Fibroblast of the aortic adventitia (primary cell): ENCODE data around the gene BMP2. TPM values are rescaled to one million over a fixed set of nuclear protein-coding genes. Genes with fewer than 3 reads are reported as not detected.

Source experiments
- DNase-seq: peaks from one replicate; pipeline ENCODE4 v3.0.0-alpha.2; 2010; ENCODE audit warnings: low read depth
- H3K4me3 ChIP-seq: 2 replicates; pipeline ENCODE4 v1.5.1; 2011; ENCODE audit warnings: low read depth, mild to moderate bottlenecking, control low read depth, low read length, moderate library complexity
- CTCF ChIP-seq: IDR thresholded peaks from 2 replicates; pipeline ENCODE4 v1.5.1; 2011; ENCODE audit warnings: mild to moderate bottlenecking, low read length, control low read depth, inconsistent platforms; ENCODE audit not compliant: insufficient read depth
- total RNA-seq: library from RNA; depleted of rRNA; stranded (reverse); fragments of >200 nt; gene quantifications from 2 replicates; pipeline ENCODE4 v1.2.3, GENCODE V29; 2012; ENCODE audit warnings: low replicate concordance

Gene BMP2
- total RNA-seq, 1 donor: 10.6 TPM

- no peak overlapping the region for H3K4me3 ChIP-seq
- TF ChIP-seq CTCF: no peak
- DNase-seq: no peak
Measured at GRCh38 chr20:6766433-6766832, 1.1 kb upstream of the BMP2 start.

- DNase-seq: no peak
- TF ChIP-seq CTCF: no peak
- peak overlapping the region; percentile 86 for H3K4me3 ChIP-seq
Measured at GRCh38 chr20:6767126-6767535, 355 bp upstream of the BMP2 start.

- DNase-seq: peak; percentile 40
- peak overlapping the region; percentile 86 for H3K4me3 ChIP-seq
- no peak for TF ChIP-seq CTCF
Measured at GRCh38 chr20:6768228-6769140, 998 bp downstream of the BMP2 start.

- TF ChIP-seq CTCF: no peak
- peak overlapping the region; percentile 86 for H3K4me3 ChIP-seq
- DNase-seq: peak; percentile 62
Measured at GRCh38 chr20:6769903-6770785, 2.7 kb downstream of the BMP2 start.

GRCh38 chr20:6770786-6771100, 3.3 kb downstream of the BMP2 start:
- TF ChIP-seq CTCF: no peak
- peak overlapping the region; percentile 86 for H3K4me3 ChIP-seq

GRCh38 chr20:6780433-6781190, 13.1 kb downstream of the BMP2 start:
- TF ChIP-seq CTCF: no peak
- no peak for DNase-seq
- no peak overlapping the region for H3K4me3 ChIP-seq

More at GRCh38 chr20:6770786-6771100, 3.3 kb downstream of the BMP2 start:
- DNase-seq: no peak
